Panc1 (cell line): ENCODE measurements around the gene LENG8.

Experiments used
- CTCF ChIP-seq: fragments of 450-650 bp; IDR thresholded peaks from 2 replicates; pipeline ENCODE4 v1.5.1; 2017; ENCODE audit warnings: mild to moderate bottlenecking
- POLR2AphosphoS5 ChIP-seq: IDR thresholded peaks from 2 replicates; pipeline ENCODE4 v1.6.1; 2012; ENCODE audit warnings: mild to moderate bottlenecking, low read depth, low read length, moderate library complexity
- REST ChIP-seq, 2 experiments: IDR thresholded peaks; 2 replicates each; pipeline ENCODE4 v1.6.1; 2011 to 2012; ENCODE audit warnings: low read depth in 2 of 2, control low read depth in 1 of 2, low read length in 1 of 2, mild to moderate bottlenecking in 1 of 2, moderate library complexity in 1 of 2; ENCODE audit not compliant: insufficient read depth in 1 of 2
- SIN3A ChIP-seq: IDR thresholded peaks from 2 replicates; pipeline ENCODE4 v1.6.1; 2012; ENCODE audit warnings: low read depth, mild to moderate bottlenecking, low read length, moderate library complexity, borderline replicate concordance; ENCODE audit not compliant: insufficient read depth
- TCF7L2 ChIP-seq: IDR thresholded peaks from 2 replicates; pipeline ENCODE4 v1.6.1; 2011; ENCODE audit warnings: mild to moderate bottlenecking, low read depth, low read length, inconsistent platforms

DNA sequence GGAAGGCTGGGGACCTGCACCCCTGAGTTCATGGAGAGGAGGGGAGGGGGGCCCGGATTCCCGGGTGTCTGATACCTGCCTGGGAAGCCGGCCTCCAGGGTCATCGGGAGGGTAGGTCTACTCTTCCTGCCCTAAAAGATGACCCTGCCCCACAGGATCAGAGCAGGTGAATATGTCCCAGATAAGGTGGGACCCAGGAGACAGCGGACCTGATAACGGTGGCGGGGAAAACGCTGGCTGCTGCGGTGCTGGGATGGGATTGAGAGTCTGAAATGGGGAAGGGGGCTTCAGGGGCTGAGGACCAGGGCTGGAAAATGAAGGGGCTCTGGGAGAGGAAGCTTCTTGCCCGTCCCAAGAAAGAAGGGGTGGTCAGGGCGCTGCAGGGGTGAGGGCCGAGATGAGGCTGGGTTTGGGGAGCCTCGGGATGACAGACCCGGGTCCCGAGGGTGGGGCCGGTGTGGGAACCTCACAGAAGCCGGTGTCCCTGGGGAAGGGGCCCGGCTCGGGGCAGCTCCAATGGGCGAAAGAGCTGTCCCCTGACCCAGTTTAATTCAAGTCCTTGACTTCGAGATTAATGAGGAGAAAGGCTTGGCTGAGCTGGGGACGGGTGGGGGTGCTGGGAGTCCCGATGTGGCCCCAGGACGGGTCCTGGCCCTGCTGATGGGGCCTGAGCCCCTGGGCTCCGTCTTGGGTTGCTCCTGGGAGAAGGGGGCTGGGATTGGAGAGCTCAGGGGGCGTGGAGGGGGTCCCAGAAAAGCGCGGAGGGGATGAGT is 32.9 kb upstream of the LENG8 start:
- TF ChIP-seq CTCF, result no peak
- TF ChIP-seq REST (IDR thresholded peaks at IDR 0.05; ENCODE audit: insufficient read depth in 1 of 2, low read depth in 2 of 2, low read length in 1 of 2), result no peak
- TF ChIP-seq POLR2AphosphoS5, result no peak
- no peak for TF ChIP-seq TCF7L2
- no peak for TF ChIP-seq SIN3A
